PC-3 (cell line): ENCODE results near the gene TTC19. TPM values are rescaled to one million over a fixed set of nuclear protein-coding genes. Genes with fewer than 3 reads are reported as not detected.

Source experiments
- ATAC-seq: fragments of 200-7000 bp; cut with Tn5 transposase; 2 replicates; pipeline ENCODE4 v1.9.1; 2020; ENCODE audit warnings: mild to moderate bottlenecking, moderate library complexity
- BruUV-seq: library from RNA; stranded (reverse); fragments of 400-500 nt; replicated peaks from 2 replicates; lab custom pipeline; 2021; lab: Mats Ljungman, UMichigan
- CTCF ChIA-PET: fragments of 300-600 bp; sonication (Branson Sonifier 250); formaldehyde crosslinking; loops from one replicate; lab custom pipeline; 2022; ENCODE audit warnings: antibody characterized with exemption; lab: Charles Lee
- POLR2A ChIA-PET: fragments of 300-600 bp; sonication (Branson Sonifier 250); formaldehyde crosslinking; loops from one replicate; lab custom pipeline; 2022; ENCODE audit warnings: antibody characterized with exemption; ENCODE audit not compliant: unreplicated experiment; lab: Charles Lee
- DNase-seq: peaks from one replicate; pipeline ENCODE4 v3.0.0-alpha.2; 2015
- H2AFZ ChIP-seq: fragments of 300-600 bp; sonication (generic); 2 replicates; pipeline ENCODE4 v1.6.0; 2016; ENCODE audit warnings: antibody characterized with exemption, low read length
- H3F3A ChIP-seq: fragments of 300-600 bp; sonication (generic); one replicate; pipeline ENCODE4 v1.6.0; 2017; ENCODE audit warnings: antibody characterized with exemption, low read length, control low read depth, mild to moderate bottlenecking; ENCODE audit not compliant: unreplicated experiment
- H3K27ac ChIP-seq: fragments of 300-600 bp; sonication (generic); 2 replicates; pipeline ENCODE4 v1.5.1; 2016; ENCODE audit warnings: mild to moderate bottlenecking, low read length
- H3K27me3 ChIP-seq: fragments of 300-600 bp; sonication (generic); 2 replicates; pipeline ENCODE4 v1.6.1; 2016; ENCODE audit warnings: low read length, mixed read lengths
- H3K36me3 ChIP-seq: fragments of 300-600 bp; sonication (generic); 2 replicates; pipeline ENCODE4 v1.6.1; 2016; ENCODE audit warnings: low read depth, mixed run types, low read length, mixed read lengths
- H3K4me1 ChIP-seq: fragments of 300-600 bp; sonication (generic); 2 replicates; pipeline ENCODE4 v1.5.1; 2016; ENCODE audit warnings: low read length; ENCODE audit not compliant: insufficient read depth
- H3K4me2 ChIP-seq: fragments of 300-600 bp; sonication (generic); 2 replicates; pipeline ENCODE4 v1.6.0; 2016; ENCODE audit warnings: low read length
- H3K4me3 ChIP-seq: fragments of 300-600 bp; sonication (generic); 2 replicates; pipeline ENCODE4 v1.5.1; 2016; ENCODE audit warnings: mild to moderate bottlenecking, low read length, mixed read lengths
- H3K79me2 ChIP-seq: fragments of 300-600 bp; sonication (generic); 2 replicates; pipeline ENCODE4 v1.6.1; 2017; ENCODE audit warnings: low read length, mixed read lengths
- H3K9ac ChIP-seq: fragments of 300-600 bp; sonication (generic); 2 replicates; pipeline ENCODE4 v1.6.0; 2016; ENCODE audit warnings: mild to moderate bottlenecking, low read length
- H3K9me2 ChIP-seq: fragments of 300-600 bp; sonication (generic); replicated peaks from 2 replicates; pipeline ENCODE4 v1.6.1; 2016; ENCODE audit warnings: mixed run types, low read length, mixed read lengths
- H3K9me3 ChIP-seq: fragments of 300-600 bp; sonication (generic); 2 replicates; pipeline ENCODE4 v1.6.1; 2016; ENCODE audit warnings: low read length, mixed read lengths
- H4K20me1 ChIP-seq: fragments of 300-600 bp; sonication (generic); 2 replicates; pipeline ENCODE4 v1.6.1; 2016; ENCODE audit warnings: low read length, mixed read lengths
- CTCF ChIP-seq: fragments of 300-600 bp; sonication (generic); conservative IDR thresholded peaks from 2 replicates; pipeline ENCODE4 v1.5.1; 2017; ENCODE audit warnings: antibody characterized with exemption, low read depth, mild to moderate bottlenecking, low read length
- EZH2 ChIP-seq: fragments of 300-600 bp; sonication (generic); IDR thresholded peaks from one replicate; pipeline ENCODE4 v1.6.1; 2017; ENCODE audit warnings: antibody characterized with exemption, mild to moderate bottlenecking, low read length; ENCODE audit not compliant: unreplicated experiment
- EZH2phosphoT487 ChIP-seq: fragments of 300-600 bp; sonication (generic); IDR thresholded peaks from 2 replicates; pipeline ENCODE4 v1.6.1; 2018; ENCODE audit warnings: mild to moderate bottlenecking, antibody characterized with exemption, low read length, borderline replicate concordance
- intact Hi-C: fragments of 100-400 bp; cut with micrococcal nuclease; formaldehyde crosslinking; loops from 2 replicates; pipeline ENCODE4 v1.9.0; 2023
- total RNA-seq: library from RNA; depleted of rRNA; stranded (reverse); fragments of >200 nt; gene quantifications from 2 replicates; pipeline ENCODE4 v1.2.3, GENCODE V29; 2014

TTC19 gene
- total RNA-seq, 1 experiment from 2014 or later = 187 TPM

GRCh38 chr17:16033729-16034349, 34.2 kb downstream of the TTC19 start:
- BruUV-seq = no TSS peak
- no peak overlapping the region for H3K4me2 ChIP-seq
- TF ChIP-seq EZH2 (no peak), EZH2phosphoT487 (no peak), CTCF (no peak)
- H3K36me3 ChIP-seq = peaks cover 84% of the 10 kb centered on the region
- H3K9me3 ChIP-seq = no peaks in the 10 kb centered on the region
- H2AFZ ChIP-seq = no peak overlapping the region
- no peaks in the 10 kb centered on the region for H3K27me3 ChIP-seq
- H3K27ac ChIP-seq = no peak overlapping the region
- POLR2A ChIA-PET = no interaction called here
- H4K20me1 ChIP-seq = peaks cover 8% of the 10 kb centered on the region; the same call in 1 of the 2 replicates
- no peaks in the 10 kb centered on the region for H3K9me2 ChIP-seq
- peaks cover 4% of the 10 kb centered on the region for H3F3A ChIP-seq
- H3K4me3 ChIP-seq = no peak overlapping the region
- ATAC-seq = no peak
- H3K9ac ChIP-seq = no peak overlapping the region
- H3K4me1 ChIP-seq = peaks cover 6% of the 10 kb centered on the region
- H3K79me2 ChIP-seq = peaks cover 7% of the 10 kb centered on the region; the same call in 1 of the 2 replicates
- intact Hi-C loops = no loop called here
- CTCF ChIA-PET = no interaction called here
- DNase-seq = no peak

GRCh38 chr17:16036261-16036660, 36.6 kb downstream of the TTC19 start:
- TF ChIP-seq EZH2phosphoT487 (no peak), EZH2 (no peak), CTCF (no peak)
- ChIA-PET CTCF (no interaction called here), POLR2A (no interaction called here)
- Histone ChIP-seq H3K27me3 (no peaks in the 10 kb centered on the region), H3K4me3 (no peak overlapping the region), H3K27ac (no peak overlapping the region), H3K4me1 (no peaks in the 10 kb centered on the region), H4K20me1 (no peaks in the 10 kb centered on the region), H3K9me2 (no peaks in the 10 kb centered on the region), H3F3A (no peaks in the 10 kb centered on the region), H3K4me2 (no peak overlapping the region), H3K9me3 (no peaks in the 10 kb centered on the region), H2AFZ (no peak overlapping the region), H3K79me2 (no peaks in the 10 kb centered on the region), H3K9ac (no peak overlapping the region), H3K36me3 (peaks cover 69% of the 10 kb centered on the region)
- no peak for ATAC-seq
- no TSS peak for BruUV-seq
- intact Hi-C loops = no loop called here
- DNase-seq = no peak

- CTCF ChIA-PET = no interaction called here
- H3K27ac ChIP-seq = no peak overlapping the region
These were observed 38.0 kb downstream of the TTC19 start for GRCh38 chr17:16037636-16038035.

More at GRCh38 chr17:16037636-16038035, 38.0 kb downstream of the TTC19 start:
- no peaks in the 10 kb centered on the region for H3F3A ChIP-seq
- H2AFZ ChIP-seq = no peak overlapping the region
- POLR2A ChIA-PET = no interaction called here
- DNase-seq = no peak
- TF ChIP-seq EZH2 (no peak), CTCF (no peak), EZH2phosphoT487 (no peak)
- intact Hi-C loops = no loop called here
- no peak overlapping the region for H3K4me3 ChIP-seq
- no TSS peak for BruUV-seq
- no peak overlapping the region for H3K9ac ChIP-seq
- ATAC-seq = no peak; the same call in 1 of the 2 replicates
- H3K9me2 ChIP-seq = no peaks in the 10 kb centered on the region
- H3K27me3 ChIP-seq = no peaks in the 10 kb centered on the region
- peaks cover 59% of the 10 kb centered on the region for H3K36me3 ChIP-seq
- H3K4me1 ChIP-seq = no peaks in the 10 kb centered on the region
- no peaks in the 10 kb centered on the region for H4K20me1 ChIP-seq
- no peak overlapping the region for H3K4me2 ChIP-seq
- H3K79me2 ChIP-seq = no peaks in the 10 kb centered on the region
- no peaks in the 10 kb centered on the region for H3K9me3 ChIP-seq
